Endothelial cell of umbilical vein (primary cell): ENCODE measurements around the gene CENPK. TPM values are rescaled to one million over a fixed set of nuclear protein-coding genes. Genes with fewer than 3 reads are reported as not detected.

Experiments used
- BruUV-seq: library from RNA; stranded (reverse); fragments of 400-500 nt; replicated peaks from 2 replicates; lab custom pipeline; 2021; lab: Mats Ljungman, UMichigan
- CTCF ChIA-PET: fragments of 300-600, 350-600 bp; sonication (Branson Sonifier 250); formaldehyde crosslinking; loops from one replicate; lab custom pipeline; 2021; ENCODE audit warnings: antibody characterized with exemption, inconsistent platforms; lab: Charles Lee
- POLR2A ChIA-PET: fragments of 300-600, 350-600 bp; sonication (Branson Sonifier 250); formaldehyde crosslinking; loops from one replicate; lab custom pipeline; 2021; ENCODE audit warnings: antibody characterized with exemption, inconsistent platforms; lab: Charles Lee
- DNase-seq: peaks from one replicate; pipeline ENCODE4 v3.0.0-alpha.2; 2011; ENCODE audit warnings: low read depth, low spot score
- FAIRE-seq: peaks from 2 replicates; lab custom pipeline; 2011; peaks lifted over from hg19 to GRCh38; lab: Jason Lieb, UNC
- H2AFZ ChIP-seq: 2 replicates; pipeline ENCODE4 v1.6.0; 2012; ENCODE audit warnings: low read depth, low read length, control low read depth, inconsistent platforms
- H3K27ac ChIP-seq: 2 replicates; pipeline ENCODE4 v1.5.1; 2011; ENCODE audit warnings: low read depth, mild to moderate bottlenecking, control low read depth, low read length, moderate library complexity; ENCODE audit not compliant: insufficient read depth
- H3K27me3 ChIP-seq, 2 experiments: 2 replicates each; pipeline versions ENCODE4 v1.6.0 to v1.6.1; 2011; ENCODE audit warnings: low read length in 2 of 2, mixed read lengths in 1 of 2; ENCODE audit not compliant: control insufficient read depth in 2 of 2, insufficient read depth in 2 of 2
- H3K36me3 ChIP-seq, 2 experiments: 2 replicates in 1 of 2; 3 replicates in 1 of 2; pipeline ENCODE4 v1.5.1; 2011; ENCODE audit warnings: low read length in 2 of 2, mild to moderate bottlenecking in 1 of 2, moderate library complexity in 1 of 2; ENCODE audit not compliant: control insufficient read depth in 2 of 2, insufficient read depth in 2 of 2; ENCODE audit errors: extremely low read depth in 1 of 2
- H3K4me1 ChIP-seq: 3 replicates; pipeline ENCODE4 v1.5.1; 2011; ENCODE audit warnings: mild to moderate bottlenecking, low read length; ENCODE audit not compliant: control insufficient read depth, insufficient read depth; ENCODE audit errors: extremely low read depth
- H3K4me2 ChIP-seq: 2 replicates; pipeline ENCODE4 v1.6.1; 2011; ENCODE audit warnings: low read length, control low read depth, mixed read lengths; ENCODE audit not compliant: insufficient read depth
- H3K4me3 ChIP-seq, 3 experiments: fragments of 200-600 bp in 1 of 3; sonication (generic), shearing (Covaris generic) in 1 of 3; replicated peaks in 1 of 3; 2 replicates each; pipeline ENCODE4 v1.5.1; 2011 to 2016; ENCODE audit warnings: control low read depth in 3 of 3, low read length in 3 of 3, mild to moderate bottlenecking in 2 of 3, inconsistent platforms in 1 of 3, low read depth in 1 of 3, moderate library complexity in 1 of 3; ENCODE audit not compliant: insufficient read depth in 1 of 3
- H3K79me2 ChIP-seq: 2 replicates; pipeline ENCODE4 v1.6.0; 2012; ENCODE audit warnings: low read length, inconsistent platforms; ENCODE audit not compliant: control insufficient read depth, insufficient read depth
- H3K9ac ChIP-seq: replicated peaks from 2 replicates; pipeline ENCODE3; 2011; ENCODE audit warnings: low read length, control low read depth; ENCODE audit not compliant: insufficient read depth; ENCODE audit errors: extremely low read depth
- H3K9me1 ChIP-seq: replicated peaks from 3 replicates; pipeline ENCODE4 v1.6.0; 2011; ENCODE audit warnings: mild to moderate bottlenecking, low read length; ENCODE audit not compliant: control insufficient read depth, insufficient read depth; ENCODE audit errors: extremely low read depth
- H3K9me3 ChIP-seq: replicated peaks from 2 replicates; pipeline ENCODE4 v1.5.1; 2012; ENCODE audit warnings: low read length, inconsistent platforms; ENCODE audit not compliant: control insufficient read depth, insufficient read depth
- H4K20me1 ChIP-seq: replicated peaks from 2 replicates; pipeline ENCODE3; 2011; ENCODE audit warnings: mild to moderate bottlenecking, low read length; ENCODE audit not compliant: control insufficient read depth, insufficient read depth; ENCODE audit errors: extremely low read depth
- EZH2 ChIP-seq: IDR thresholded peaks from 2 replicates; pipeline ENCODE4 v1.6.1; 2012; ENCODE audit warnings: borderline replicate concordance, low read depth, mild to moderate bottlenecking, moderate library complexity, low read length, inconsistent platforms; ENCODE audit not compliant: severe bottlenecking
- FOS ChIP-seq: IDR thresholded peaks from 2 replicates; pipeline ENCODE4 v1.6.1; 2011; ENCODE audit warnings: mild to moderate bottlenecking, low read length, moderate library complexity, borderline replicate concordance; ENCODE audit not compliant: insufficient read depth
- GATA2 ChIP-seq: IDR thresholded peaks from 2 replicates; pipeline ENCODE4 v1.7.0; 2011; ENCODE audit warnings: low read depth, mild to moderate bottlenecking, moderate library complexity, mixed read lengths, low read length; ENCODE audit not compliant: insufficient read length, insufficient read depth
- JUN ChIP-seq: IDR thresholded peaks from 2 replicates; pipeline ENCODE4 v1.6.1; 2011; ENCODE audit warnings: borderline replicate concordance, low read depth; ENCODE audit not compliant: insufficient read length, insufficient read depth
- MAX ChIP-seq: IDR thresholded peaks from 2 replicates; pipeline ENCODE4 v1.6.1; 2011; ENCODE audit not compliant: insufficient read depth, insufficient read length
- MYC ChIP-seq: IDR thresholded peaks from one replicate; pipeline ENCODE4 v1.6.1; 2011; ENCODE audit warnings: mild to moderate bottlenecking, low read depth, low read length
- POLR2A ChIP-seq: IDR thresholded peaks from 2 replicates; pipeline ENCODE4 v1.6.1; 2012; ENCODE audit warnings: low read depth, mild to moderate bottlenecking, control low read depth, low read length
- POLR2AphosphoS5 ChIP-seq: IDR thresholded peaks from 2 replicates; pipeline ENCODE4 v1.6.1; 2012; ENCODE audit warnings: low read depth, mild to moderate bottlenecking, control low read depth, low read length, moderate library complexity; ENCODE audit not compliant: insufficient read depth
- dilution Hi-C: fragments of 300-500 bp; cut with MboI; formaldehyde crosslinking; loops from one replicate; pipeline ENCODE4 v1.15.0; 2019; ENCODE audit warnings: low sequenced_read_pairs; ENCODE audit not compliant: extremely low pct_ligation_motif_present
- intact Hi-C: fragments of 100-400 bp; cut with micrococcal nuclease; formaldehyde crosslinking; loops from one replicate; pipeline ENCODE4 v1.10.0; 2022
- polyA plus RNA-seq, 4 experiments: library from polyadenylated mRNA; depleted of rRNA in 3 of 4; stranded (reverse) in 3 of 4; unstranded in 1 of 4; fragments of >200 nt; gene quantifications; 2 replicates each; pipeline versions ENCODE4 v1.2.1 to v1.2.3, GENCODE V29; 2011 to 2012; ENCODE audit warnings: missing spikeins in 1 of 4
- total RNA-seq: library from RNA; stranded (reverse); gene quantifications from 2 replicates; pipeline ENCODE4 v1.2.3, GENCODE V29; 2021
- TF ChIP-seq, protein P1 (sequence below), 2 donors: IDR thresholded peaks; 1 replicate in 1 of 2; 2 replicates in 1 of 2; pipeline ENCODE4 v1.5.1; 2011; ENCODE audit warnings: low read length in 2 of 2, mild to moderate bottlenecking in 2 of 2, moderate library complexity in 2 of 2, control low read depth in 1 of 2, inconsistent platforms in 1 of 2, low read depth in 1 of 2; ENCODE audit not compliant: insufficient read depth in 1 of 2; ENCODE audit errors: extremely low read depth in 1 of 2

CENPK gene
- total and polyA plus RNA-seq, 2 donors (not counting 3 experiments of a cell fraction or from before 2014, with no cell fraction given), result 8.0 to 50.7 TPM

- TF ChIP-seq MAX (no peak), FOS (no peak), MYC (no peak), EZH2 (no peak), POLR2AphosphoS5 (no peak), GATA2 (no peak), JUN (no peak), POLR2A (no peak)
- TF ChIP-seq, protein P1, sequence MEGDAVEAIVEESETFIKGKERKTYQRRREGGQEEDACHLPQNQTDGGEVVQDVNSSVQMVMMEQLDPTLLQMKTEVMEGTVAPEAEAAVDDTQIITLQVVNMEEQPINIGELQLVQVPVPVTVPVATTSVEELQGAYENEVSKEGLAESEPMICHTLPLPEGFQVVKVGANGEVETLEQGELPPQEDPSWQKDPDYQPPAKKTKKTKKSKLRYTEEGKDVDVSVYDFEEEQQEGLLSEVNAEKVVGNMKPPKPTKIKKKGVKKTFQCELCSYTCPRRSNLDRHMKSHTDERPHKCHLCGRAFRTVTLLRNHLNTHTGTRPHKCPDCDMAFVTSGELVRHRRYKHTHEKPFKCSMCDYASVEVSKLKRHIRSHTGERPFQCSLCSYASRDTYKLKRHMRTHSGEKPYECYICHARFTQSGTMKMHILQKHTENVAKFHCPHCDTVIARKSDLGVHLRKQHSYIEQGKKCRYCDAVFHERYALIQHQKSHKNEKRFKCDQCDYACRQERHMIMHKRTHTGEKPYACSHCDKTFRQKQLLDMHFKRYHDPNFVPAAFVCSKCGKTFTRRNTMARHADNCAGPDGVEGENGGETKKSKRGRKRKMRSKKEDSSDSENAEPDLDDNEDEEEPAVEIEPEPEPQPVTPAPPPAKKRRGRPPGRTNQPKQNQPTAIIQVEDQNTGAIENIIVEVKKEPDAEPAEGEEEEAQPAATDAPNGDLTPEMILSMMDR (IDR thresholded peaks at IDR 0.05; ENCODE audit: extremely low read depth in 1 of 2, insufficient read depth in 1 of 2, low read depth in 1 of 2, low read length in 2 of 2), result no peak
- H3K4me1 ChIP-seq, result peaks cover 7% of the 10 kb centered on the region
- H3K9me1 ChIP-seq, result no peaks in the 10 kb centered on the region
- H3K9me3 ChIP-seq, result no peaks in the 10 kb centered on the region
- peak; percentile 44 for FAIRE-seq
- H3K79me2 ChIP-seq, result no peaks in the 10 kb centered on the region
- no peak overlapping the region for H3K4me2 ChIP-seq
- no peak overlapping the region for H3K27ac ChIP-seq
- H3K27me3 ChIP-seq, result no peaks in the 10 kb centered on the region
- intact Hi-C loops, result no loop called here
- BruUV-seq, result no TSS peak
- H2AFZ ChIP-seq, result no peak overlapping the region
- POLR2A ChIA-PET, result no interaction called here
- H3K9ac ChIP-seq, result no peak overlapping the region
- dilution Hi-C loops, result no loop called here
- DNase-seq, result no peak
- no peak overlapping the region for H3K4me3 ChIP-seq
- H4K20me1 ChIP-seq, result no peaks in the 10 kb centered on the region
- peaks cover 4 to 15% of the 10 kb centered on the region in 2 experiments for H3K36me3 ChIP-seq
- CTCF ChIA-PET, result interaction anchor here (0.6 to 4.0 kb wide), 5 partner anchors 23 to 1441 kb away, joined by 3 to 22 read pairs (median 3); no protein-coding TSS in a partner anchor
Measured at GRCh38 chr5:65588694-65589093, 25.7 kb upstream of the CENPK start.
